PC-9 (cell line): ENCODE results near the gene KCNA1. TPM values are rescaled to one million over a fixed set of nuclear protein-coding genes. Genes with fewer than 3 reads are reported as not detected.

Experiments used
- BruUV-seq: library from RNA; stranded (reverse); fragments of 400-500 nt; replicated peaks from 2 replicates; lab custom pipeline; 2021; lab: Mats Ljungman, UMichigan
- CTCF ChIA-PET: fragments of 300-600 bp; sonication (Branson Sonifier 250); formaldehyde crosslinking; loops from one replicate; lab custom pipeline; 2022; ENCODE audit warnings: antibody characterized with exemption; lab: Charles Lee
- POLR2A ChIA-PET: fragments of 300-600 bp; sonication (Branson Sonifier 250); formaldehyde crosslinking; loops from one replicate; lab custom pipeline; 2022; ENCODE audit warnings: antibody characterized with exemption; ENCODE audit not compliant: unreplicated experiment; lab: Charles Lee
- DNase-seq, 2 experiments: peaks; one replicate each; pipeline versions ENCODE4 v3.0.0 to v3.0.0-alpha.2; 2015 to 2022; ENCODE audit warnings: mixed read lengths in 1 of 2
- H2AFZ ChIP-seq: fragments of 200-600 bp; sonication (generic); 2 replicates; pipeline ENCODE4 v1.8.1; 2017; ENCODE audit warnings: antibody characterized with exemption
- H3F3A ChIP-seq: fragments of 200-600 bp; sonication (generic); 2 replicates; pipeline ENCODE4 v1.8.1; 2017; ENCODE audit warnings: antibody characterized with exemption, mild to moderate bottlenecking, low read depth; ENCODE audit not compliant: insufficient read depth
- H3K27ac ChIP-seq: fragments of 200-600 bp; sonication (generic); 2 replicates; pipeline ENCODE4 v1.6.1; 2016; ENCODE audit warnings: mixed run types
- H3K27me3 ChIP-seq: fragments of 200-600 bp; sonication (generic); 2 replicates; pipeline ENCODE4 v1.6.1; 2016; ENCODE audit warnings: low read depth, mixed run types; ENCODE audit not compliant: insufficient read depth
- H3K36me3 ChIP-seq: fragments of 200-600 bp; sonication (generic); 2 replicates; pipeline ENCODE4 v1.6.1; 2016; ENCODE audit warnings: low read depth, mixed run types
- H3K4me1 ChIP-seq: fragments of 200-600 bp; sonication (generic); replicated peaks from 2 replicates; pipeline ENCODE4 v1.6.1; 2016; ENCODE audit warnings: mixed run types; ENCODE audit not compliant: insufficient read depth
- H3K4me2 ChIP-seq: fragments of 200-600 bp; sonication (generic); 2 replicates; pipeline ENCODE4 v1.6.1; 2017; ENCODE audit warnings: mixed run types
- H3K4me3 ChIP-seq: fragments of 200-600 bp; sonication (generic); 2 replicates; pipeline ENCODE4 v1.6.1; 2016; ENCODE audit warnings: mixed run types
- H3K79me2 ChIP-seq: fragments of 200-600 bp; sonication (generic); 2 replicates; pipeline ENCODE4 v1.6.1; 2017; ENCODE audit warnings: low read depth, mixed run types
- H3K9me2 ChIP-seq: fragments of 200-600 bp; sonication (generic); 2 replicates; pipeline ENCODE4 v1.8.1; 2017; ENCODE audit warnings: mild to moderate bottlenecking; ENCODE audit not compliant: insufficient read depth
- H3K9me3 ChIP-seq: fragments of 200-600 bp; sonication (generic); 2 replicates; pipeline ENCODE4 v1.8.1; 2016; ENCODE audit warnings: low read depth; ENCODE audit not compliant: insufficient read depth
- H4K20me1 ChIP-seq: fragments of 200-600 bp; sonication (generic); 2 replicates; pipeline ENCODE4 v1.8.1; 2017; ENCODE audit not compliant: insufficient read depth
- EZH2 ChIP-seq: fragments of 200-600 bp; sonication (generic); IDR thresholded peaks from 2 replicates; pipeline ENCODE4 v1.8.0; 2017; ENCODE audit warnings: antibody characterized with exemption, low read depth
- intact Hi-C: fragments of 100-400 bp; cut with micrococcal nuclease; formaldehyde crosslinking; loops from one replicate; pipeline ENCODE4 v1.10.0; 2022; ENCODE audit not compliant: unreplicated experiment
- total RNA-seq: library from RNA; stranded (reverse); gene quantifications from 2 replicates; pipeline ENCODE4 v1.2.3, GENCODE V29; 2021
- TF ChIP-seq, protein P1 (sequence below): fragments of 200-600 bp; sonication (generic); conservative IDR thresholded peaks from 2 replicates; pipeline ENCODE4 v1.6.1; 2017; ENCODE audit warnings: mixed run types, antibody characterized with exemption, mild to moderate bottlenecking, moderate library complexity

KCNA1 gene
- total RNA-seq, 1 experiment from 2014 or later = not detected

DNA sequence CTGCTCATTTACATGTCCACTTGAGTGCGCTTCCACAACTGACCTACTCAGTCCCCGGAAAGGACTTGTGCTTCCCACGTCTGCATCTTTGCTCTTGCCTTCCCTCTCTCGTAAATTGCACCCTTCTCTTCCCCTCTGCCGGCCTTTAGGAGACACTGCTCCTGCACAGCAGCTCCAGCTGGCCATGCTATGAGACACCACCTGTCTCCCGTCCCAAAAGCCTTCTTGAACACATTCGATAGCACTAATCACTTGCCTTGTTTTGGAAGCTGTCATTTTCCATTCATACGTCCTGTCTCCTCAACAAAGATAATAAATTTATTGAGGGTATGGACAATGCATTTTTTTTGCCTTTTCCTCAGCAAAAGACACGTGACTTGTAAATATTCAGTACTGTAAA is 15.7 kb upstream of the KCNA1 start:
- intact Hi-C loops = no loop called here
- no peaks in the 10 kb centered on the region for H4K20me1 ChIP-seq
- CTCF ChIA-PET = no interaction called here
- no peak overlapping the region for H3K4me2 ChIP-seq
- no peaks in the 10 kb centered on the region for H3K36me3 ChIP-seq
- peaks cover 48% of the 10 kb centered on the region for H3K27me3 ChIP-seq
- BruUV-seq = no TSS peak
- H3K4me3 ChIP-seq = no peak overlapping the region
- no peak for DNase-seq
- H3K9me2 ChIP-seq = no peaks in the 10 kb centered on the region
- no peak for TF ChIP-seq EZH2
- TF ChIP-seq, protein P1, sequence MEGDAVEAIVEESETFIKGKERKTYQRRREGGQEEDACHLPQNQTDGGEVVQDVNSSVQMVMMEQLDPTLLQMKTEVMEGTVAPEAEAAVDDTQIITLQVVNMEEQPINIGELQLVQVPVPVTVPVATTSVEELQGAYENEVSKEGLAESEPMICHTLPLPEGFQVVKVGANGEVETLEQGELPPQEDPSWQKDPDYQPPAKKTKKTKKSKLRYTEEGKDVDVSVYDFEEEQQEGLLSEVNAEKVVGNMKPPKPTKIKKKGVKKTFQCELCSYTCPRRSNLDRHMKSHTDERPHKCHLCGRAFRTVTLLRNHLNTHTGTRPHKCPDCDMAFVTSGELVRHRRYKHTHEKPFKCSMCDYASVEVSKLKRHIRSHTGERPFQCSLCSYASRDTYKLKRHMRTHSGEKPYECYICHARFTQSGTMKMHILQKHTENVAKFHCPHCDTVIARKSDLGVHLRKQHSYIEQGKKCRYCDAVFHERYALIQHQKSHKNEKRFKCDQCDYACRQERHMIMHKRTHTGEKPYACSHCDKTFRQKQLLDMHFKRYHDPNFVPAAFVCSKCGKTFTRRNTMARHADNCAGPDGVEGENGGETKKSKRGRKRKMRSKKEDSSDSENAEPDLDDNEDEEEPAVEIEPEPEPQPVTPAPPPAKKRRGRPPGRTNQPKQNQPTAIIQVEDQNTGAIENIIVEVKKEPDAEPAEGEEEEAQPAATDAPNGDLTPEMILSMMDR = no peak
- POLR2A ChIA-PET = no interaction called here
- H3K9me3 ChIP-seq = no peaks in the 10 kb centered on the region
- no peaks in the 10 kb centered on the region for H3K4me1 ChIP-seq
- H2AFZ ChIP-seq = no peak overlapping the region
- no peaks in the 10 kb centered on the region for H3F3A ChIP-seq
- no peaks in the 10 kb centered on the region for H3K79me2 ChIP-seq
- H3K27ac ChIP-seq = no peak overlapping the region

GRCh38 chr12:4899364-4899763 is 10.3 kb upstream of the KCNA1 start:
- peaks cover 29% of the 10 kb centered on the region for H3K27me3 ChIP-seq

DNA sequence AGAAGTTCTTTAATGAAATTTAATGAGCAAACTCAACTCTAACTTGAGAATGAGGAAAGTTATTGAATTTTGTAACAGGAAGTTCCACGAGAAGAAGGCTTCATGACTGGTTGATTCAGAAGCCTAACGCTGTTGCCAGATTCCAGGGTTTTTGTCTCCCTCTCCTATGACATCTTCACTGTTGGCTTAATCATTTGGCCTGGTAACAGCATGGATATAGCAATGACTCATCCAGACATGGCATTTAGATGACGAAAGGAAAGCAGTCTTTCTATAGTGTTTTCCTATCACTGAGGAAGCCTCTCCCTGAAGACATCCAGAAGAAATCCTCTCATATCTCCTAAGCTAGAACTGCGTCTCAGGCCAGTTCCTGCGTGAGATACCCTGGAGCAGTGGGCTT is 9.4 kb upstream of the KCNA1 start:
- no peak overlapping the region for H3K4me3 ChIP-seq
- no TSS peak for BruUV-seq
- H3K27ac ChIP-seq = no peak overlapping the region
- H3F3A ChIP-seq = no peaks in the 10 kb centered on the region
- TF ChIP-seq, protein P1 = no peak
- no peak for TF ChIP-seq EZH2
- CTCF ChIA-PET = no interaction called here
- no peaks in the 10 kb centered on the region for H3K36me3 ChIP-seq
- intact Hi-C loops = no loop called here
- no peak for DNase-seq
- H3K27me3 ChIP-seq = peaks cover 20% of the 10 kb centered on the region
- H3K4me1 ChIP-seq = no peaks in the 10 kb centered on the region
- POLR2A ChIA-PET = no interaction called here
- H2AFZ ChIP-seq = no peak overlapping the region
- no peaks in the 10 kb centered on the region for H3K9me2 ChIP-seq
- H3K4me2 ChIP-seq = no peak overlapping the region
- H3K79me2 ChIP-seq = no peaks in the 10 kb centered on the region
- no peaks in the 10 kb centered on the region for H3K9me3 ChIP-seq
- H4K20me1 ChIP-seq = no peaks in the 10 kb centered on the region

More at GRCh38 chr12:4899364-4899763, 10.3 kb upstream of the KCNA1 start:
- no peaks in the 10 kb centered on the region for H3K36me3 ChIP-seq
- TF ChIP-seq EZH2 = no peak
- TF ChIP-seq, protein P1 = no peak
- no peaks in the 10 kb centered on the region for H3K9me3 ChIP-seq
- H4K20me1 ChIP-seq = no peaks in the 10 kb centered on the region
- intact Hi-C loops = no loop called here
- no TSS peak for BruUV-seq
- no peak overlapping the region for H3K4me3 ChIP-seq
- H3K79me2 ChIP-seq = no peaks in the 10 kb centered on the region
- H3F3A ChIP-seq = no peaks in the 10 kb centered on the region
- H3K9me2 ChIP-seq = no peaks in the 10 kb centered on the region
- ChIA-PET POLR2A (no interaction called here), CTCF (no interaction called here)
- no peak for DNase-seq
- no peaks in the 10 kb centered on the region for H3K4me1 ChIP-seq
- H3K27ac ChIP-seq = no peak overlapping the region
- no peak overlapping the region for H3K4me2 ChIP-seq
- no peak overlapping the region for H2AFZ ChIP-seq
